Keratinocyte (primary cell): ENCODE results near the gene OR5K3.

Experiments used
- EZH2 ChIP-seq: IDR thresholded peaks from one replicate; pipeline ENCODE4 v1.6.1; 2012; ENCODE audit warnings: inconsistent platforms, mild to moderate bottlenecking, low read length, moderate library complexity
- TF ChIP-seq, protein P1 (sequence below), 3 experiments: IDR thresholded peaks in 1 of 3; conservative IDR thresholded peaks in 1 of 3; optimal IDR thresholded peaks in 1 of 3; 2 replicates in 2 of 3; 3 replicates in 1 of 3; pipeline versions ENCODE3 to v1.5.1; 2011; ENCODE audit warnings: low read length in 3 of 3, mild to moderate bottlenecking in 3 of 3, moderate library complexity in 2 of 3, control low read depth in 1 of 3, inconsistent platforms in 1 of 3; ENCODE audit not compliant: insufficient read depth in 2 of 3; ENCODE audit errors: extremely low read depth in 1 of 3

DNA sequence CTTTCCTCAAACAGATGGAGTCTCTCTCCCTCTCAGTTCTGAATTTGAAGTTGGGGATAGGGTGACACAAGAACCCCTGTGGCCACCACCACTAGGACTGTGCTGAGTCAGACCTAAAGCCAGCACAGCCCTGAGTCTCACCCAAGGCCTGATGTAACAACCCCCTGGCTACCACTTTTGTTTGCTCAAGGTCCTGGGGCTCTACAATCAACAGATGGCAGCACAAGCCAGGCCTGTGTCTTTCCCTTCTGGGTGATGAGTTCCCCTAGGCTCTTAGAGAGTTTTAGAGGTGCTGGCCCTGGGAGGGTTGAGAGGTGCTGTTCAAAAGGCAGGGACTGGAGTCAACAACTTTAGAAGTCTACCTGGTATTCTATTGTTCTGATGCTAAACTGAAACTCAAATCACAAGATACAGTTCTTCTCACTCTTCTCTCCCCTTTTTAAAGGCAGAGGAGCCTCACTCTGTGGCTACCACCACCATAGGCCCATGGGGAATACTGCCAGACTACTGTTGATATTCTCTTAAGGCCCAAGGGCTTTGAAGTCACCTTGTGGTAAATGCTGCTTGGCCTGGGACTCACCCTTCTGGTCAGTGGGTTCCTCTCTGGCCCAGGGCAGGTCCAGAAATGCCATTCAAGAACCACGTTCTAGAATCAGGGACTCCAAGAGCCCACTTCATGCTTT lies 30.3 kb upstream of the OR5K3 start:
- TF ChIP-seq, protein P1, sequence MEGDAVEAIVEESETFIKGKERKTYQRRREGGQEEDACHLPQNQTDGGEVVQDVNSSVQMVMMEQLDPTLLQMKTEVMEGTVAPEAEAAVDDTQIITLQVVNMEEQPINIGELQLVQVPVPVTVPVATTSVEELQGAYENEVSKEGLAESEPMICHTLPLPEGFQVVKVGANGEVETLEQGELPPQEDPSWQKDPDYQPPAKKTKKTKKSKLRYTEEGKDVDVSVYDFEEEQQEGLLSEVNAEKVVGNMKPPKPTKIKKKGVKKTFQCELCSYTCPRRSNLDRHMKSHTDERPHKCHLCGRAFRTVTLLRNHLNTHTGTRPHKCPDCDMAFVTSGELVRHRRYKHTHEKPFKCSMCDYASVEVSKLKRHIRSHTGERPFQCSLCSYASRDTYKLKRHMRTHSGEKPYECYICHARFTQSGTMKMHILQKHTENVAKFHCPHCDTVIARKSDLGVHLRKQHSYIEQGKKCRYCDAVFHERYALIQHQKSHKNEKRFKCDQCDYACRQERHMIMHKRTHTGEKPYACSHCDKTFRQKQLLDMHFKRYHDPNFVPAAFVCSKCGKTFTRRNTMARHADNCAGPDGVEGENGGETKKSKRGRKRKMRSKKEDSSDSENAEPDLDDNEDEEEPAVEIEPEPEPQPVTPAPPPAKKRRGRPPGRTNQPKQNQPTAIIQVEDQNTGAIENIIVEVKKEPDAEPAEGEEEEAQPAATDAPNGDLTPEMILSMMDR (optimal IDR thresholded peaks at IDR 0.05 in 1 of 3, IDR thresholded peaks at IDR 0.05 in 1 of 3, conservative IDR thresholded peaks at IDR 0.05 in 1 of 3; ENCODE audit: extremely low read depth in 1 of 3, insufficient read depth in 2 of 3, low read length in 3 of 3): peak; percentile 43 to 55 (median 43)
- no peak for TF ChIP-seq EZH2
